NCI-H460 (cell line): ENCODE results near the gene TNFAIP3. TPM values are rescaled to one million over a fixed set of nuclear protein-coding genes. Genes with fewer than 3 reads are reported as not detected.
"Not testable (repeated sequence)": the region's sequence is repeated elsewhere in the genome, so short reads cannot be mapped to it uniquely, and the experiment has no call there.

Experiments
- DNase-seq: peaks from one replicate; pipeline ENCODE4 v3.0.0-alpha.2; 2016; ENCODE audit warnings: low read depth; ENCODE audit errors: extremely low read depth
- total RNA-seq: library from RNA; depleted of rRNA; stranded (reverse); fragments of >200 nt; shearing (Covaris generic); gene quantifications from 2 replicates; pipeline ENCODE4 v1.2.3, GENCODE V29; 2014

Gene TNFAIP3
- total RNA-seq, 1 experiment from 2014 or later = 109 TPM

DNA sequence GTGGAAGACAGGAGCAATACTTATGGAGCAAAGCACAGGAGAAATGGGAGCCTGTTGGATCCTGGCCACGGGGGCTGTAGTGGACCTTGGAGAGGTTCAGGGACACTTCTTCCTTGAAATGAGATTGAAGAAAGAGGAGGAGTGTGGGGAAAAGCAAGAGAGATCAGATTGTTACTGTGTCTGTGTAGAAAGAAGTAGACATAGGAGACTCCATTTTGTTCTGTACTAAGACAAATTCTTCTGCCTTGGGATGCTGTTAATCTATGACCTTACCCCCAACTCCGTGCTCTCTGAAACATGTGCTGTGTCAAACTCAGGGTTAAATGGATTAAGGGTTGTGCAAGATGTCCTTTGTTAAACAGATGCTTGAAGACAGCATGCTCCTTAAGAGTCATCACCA, 22.7 kb upstream of the TNFAIP3 start:
- not testable (repeated sequence) for DNase-seq

DNA sequence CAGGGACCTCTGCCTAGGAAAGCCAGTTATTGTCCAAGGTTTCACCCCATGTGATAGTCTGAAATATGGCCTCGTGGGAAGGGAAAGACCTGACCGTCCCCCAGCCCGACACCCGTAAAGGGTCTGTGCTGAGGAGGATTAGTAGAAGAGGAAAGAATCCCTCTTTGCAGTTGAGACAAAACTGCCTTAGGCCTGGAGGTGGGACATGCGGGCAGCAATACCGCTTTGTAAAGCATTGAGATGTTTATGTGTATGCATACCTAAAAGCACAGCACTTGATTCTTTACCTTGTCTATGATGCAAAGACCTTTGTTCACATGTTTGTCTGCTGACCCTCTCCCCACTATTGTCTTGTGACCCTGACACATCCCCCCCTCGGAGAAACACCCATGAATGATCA, 22.3 kb upstream of the TNFAIP3 start:
- DNase-seq = not testable (repeated sequence)

DNA sequence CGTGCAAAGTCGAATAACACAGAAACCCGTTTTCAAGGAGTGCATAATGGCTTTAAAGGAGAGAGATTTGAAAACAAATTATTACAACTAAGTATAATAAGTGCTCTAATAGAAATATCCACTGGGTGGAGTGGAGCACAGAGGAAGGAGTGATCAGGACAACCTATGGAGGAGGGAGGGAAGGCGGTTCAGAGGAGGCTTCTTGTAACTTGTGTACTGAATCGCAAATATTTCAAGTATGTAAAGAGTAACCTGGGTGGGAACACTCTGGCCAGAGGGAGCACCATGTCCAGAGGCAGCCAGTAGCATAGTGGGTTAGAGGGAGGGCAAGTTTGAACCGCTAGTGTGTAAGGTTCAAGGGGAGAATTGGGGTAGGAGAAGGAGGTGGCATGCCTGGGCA, 21.6 kb upstream of the TNFAIP3 start:
- no peak for DNase-seq

GRCh38 chr6:137846274-137846673, 20.8 kb upstream of the TNFAIP3 start:
- DNase-seq = no peak

DNA sequence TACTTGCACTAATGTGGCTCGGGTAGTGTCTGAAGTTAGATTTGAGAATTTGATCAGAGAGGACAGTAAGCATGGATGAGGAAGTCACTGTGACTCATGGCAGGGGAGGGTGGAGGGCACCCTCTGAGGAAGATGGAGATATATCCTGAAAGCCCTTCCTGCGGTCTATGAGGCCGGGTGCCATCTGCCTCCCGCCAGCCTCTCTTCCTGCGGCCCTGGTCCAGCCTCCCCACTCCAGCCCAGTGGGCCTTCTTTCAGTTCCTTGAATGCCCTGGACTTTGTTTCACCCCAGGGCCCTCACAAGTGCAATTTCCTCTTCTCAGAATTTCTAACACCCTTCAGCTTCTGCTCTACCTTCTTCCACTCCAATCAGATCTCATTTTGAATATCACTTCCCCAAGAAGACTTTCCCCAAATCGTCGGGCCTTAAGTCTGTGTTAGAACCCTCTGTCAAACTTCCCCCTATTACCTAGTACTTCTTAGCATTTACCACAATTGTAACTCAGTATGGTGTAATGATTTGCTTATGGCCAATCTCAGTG, 20.2 kb upstream of the TNFAIP3 start:
- no peak for DNase-seq

- DNase-seq = no peak
Observed at GRCh38 chr6:137847748-137848147, 19.3 kb upstream of the TNFAIP3 start.

DNA sequence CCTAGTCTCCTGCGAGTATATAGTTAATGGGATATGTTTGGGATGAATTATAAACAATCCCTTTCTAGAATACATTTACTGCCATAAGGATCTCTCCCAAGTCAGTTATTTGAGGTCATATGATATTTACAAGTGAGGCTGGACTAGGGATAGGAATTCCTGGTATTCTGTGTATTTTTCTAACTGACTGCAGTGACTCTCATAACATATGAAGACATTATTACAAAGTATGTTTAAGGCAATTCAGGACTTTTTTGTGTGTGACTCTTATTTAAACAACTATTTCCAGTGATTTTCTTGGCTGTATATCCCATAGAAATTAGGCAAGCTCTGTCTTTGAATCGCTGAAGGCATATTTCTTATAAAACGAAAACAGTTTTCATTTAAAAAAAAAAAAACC, 18.4 kb upstream of the TNFAIP3 start:
- DNase-seq = no peak

GRCh38 chr6:137849181-137849980, 17.7 kb upstream of the TNFAIP3 start:
- no peak for DNase-seq

DNA sequence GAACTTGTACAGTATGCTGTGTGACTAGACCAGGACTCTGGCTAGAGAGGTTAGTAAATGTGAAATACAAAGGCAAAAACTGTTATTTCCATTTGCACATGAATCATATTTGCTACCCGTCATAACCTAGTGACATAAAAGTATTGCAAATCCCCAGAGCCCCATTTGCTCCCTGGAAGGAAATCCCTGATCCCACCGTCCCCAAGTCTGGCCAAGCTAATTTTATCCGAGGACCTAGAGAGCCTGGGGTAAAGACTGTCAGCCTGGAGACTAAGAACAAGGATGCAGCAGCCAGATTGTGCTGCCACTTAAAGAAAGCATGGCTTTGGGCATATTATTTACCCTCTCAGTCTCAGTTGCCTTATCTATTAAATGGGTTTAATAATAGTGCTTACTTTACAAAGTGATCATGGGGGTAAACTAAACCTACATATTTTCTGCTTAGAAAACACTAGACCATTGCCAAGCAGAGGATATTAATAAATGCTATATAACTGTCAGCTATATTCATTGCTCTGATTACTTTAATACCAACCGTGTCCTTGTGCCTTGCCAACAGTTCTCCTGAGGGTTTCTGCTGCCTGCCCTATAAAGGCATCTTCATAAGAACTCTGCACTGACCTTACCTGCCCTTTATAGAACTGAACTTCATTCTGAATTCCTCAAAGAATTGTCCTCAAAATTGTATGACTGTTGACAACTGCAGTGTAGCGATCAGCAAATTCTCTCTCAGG, 16.9 kb upstream of the TNFAIP3 start:
- no peak for DNase-seq

GRCh38 chr6:137850816-137851602, 16.1 kb upstream of the TNFAIP3 start:
- no peak for DNase-seq

GRCh38 chr6:137851669-137852068, 15.4 kb upstream of the TNFAIP3 start:
- DNase-seq = no peak

DNA sequence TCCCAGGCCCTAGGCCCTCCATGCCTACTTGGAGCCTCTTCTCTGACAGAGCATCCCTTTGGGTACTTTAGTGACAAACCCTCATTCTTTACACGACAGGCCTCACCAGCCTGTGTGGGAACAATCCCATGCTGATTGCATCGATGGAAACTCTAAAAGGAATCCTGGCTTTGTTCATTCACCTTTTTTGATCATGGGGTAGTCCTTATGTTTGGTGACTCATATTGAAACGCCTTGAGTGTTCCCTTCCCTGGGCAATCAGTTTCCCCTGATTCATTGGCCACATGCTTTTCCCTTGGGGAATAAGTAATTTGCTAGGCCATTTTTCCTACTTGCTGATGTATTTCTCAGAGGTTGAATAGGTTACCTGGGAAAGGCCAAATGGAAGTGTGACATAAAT, 14.7 kb upstream of the TNFAIP3 start:
- no peak for DNase-seq

DNA sequence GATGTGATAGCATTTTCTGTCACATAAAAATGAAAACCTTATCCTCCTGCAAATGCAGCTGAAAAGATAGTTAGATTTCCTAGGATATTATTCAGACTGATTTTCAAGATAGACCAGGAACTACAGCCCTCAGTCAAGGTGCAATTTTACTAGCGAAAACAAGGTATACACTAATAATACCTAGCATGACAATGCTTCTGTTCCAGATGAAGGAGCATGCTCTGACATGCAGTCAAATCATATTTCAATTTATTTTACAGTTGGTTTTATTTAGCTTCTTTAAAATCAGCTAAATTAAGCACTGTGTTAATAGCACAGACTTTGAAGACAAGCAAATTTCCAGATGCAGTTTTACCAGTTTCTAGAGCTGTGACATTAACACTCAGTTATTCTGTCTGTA, 14.2 kb upstream of the TNFAIP3 start:
- no peak for DNase-seq

DNA sequence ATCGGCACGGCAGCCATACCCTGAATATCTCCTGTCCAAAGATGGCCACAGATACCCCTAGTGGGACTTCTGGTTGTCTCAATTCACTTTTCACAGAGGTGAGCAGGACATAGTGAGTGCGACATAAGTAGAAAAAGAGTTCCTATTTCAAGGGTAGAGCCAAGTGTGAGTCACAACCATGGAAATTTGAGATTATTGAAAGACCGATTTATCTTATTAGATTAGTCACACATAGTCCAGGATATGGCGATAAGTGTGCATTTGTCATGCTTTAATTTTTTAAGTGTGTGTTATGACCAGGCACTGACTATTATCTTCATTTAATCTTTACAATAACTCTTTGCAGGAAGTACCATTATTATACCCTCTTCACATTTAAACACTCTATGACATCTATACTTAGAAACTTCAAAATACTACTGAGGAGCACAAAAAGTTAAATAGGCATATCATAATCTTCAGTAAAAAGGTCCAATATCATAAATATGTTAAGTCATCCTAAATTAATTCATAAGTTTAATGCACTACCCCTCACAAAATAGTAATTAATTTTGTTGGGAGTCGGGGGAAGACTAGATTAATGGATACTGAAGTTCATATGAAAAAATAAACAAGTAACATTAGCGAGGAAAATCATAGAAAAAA, 13.4 kb upstream of the TNFAIP3 start:
- DNase-seq = no peak

GRCh38 chr6:137856138-137856898, 10.7 kb upstream of the TNFAIP3 start:
- no peak for DNase-seq

DNA sequence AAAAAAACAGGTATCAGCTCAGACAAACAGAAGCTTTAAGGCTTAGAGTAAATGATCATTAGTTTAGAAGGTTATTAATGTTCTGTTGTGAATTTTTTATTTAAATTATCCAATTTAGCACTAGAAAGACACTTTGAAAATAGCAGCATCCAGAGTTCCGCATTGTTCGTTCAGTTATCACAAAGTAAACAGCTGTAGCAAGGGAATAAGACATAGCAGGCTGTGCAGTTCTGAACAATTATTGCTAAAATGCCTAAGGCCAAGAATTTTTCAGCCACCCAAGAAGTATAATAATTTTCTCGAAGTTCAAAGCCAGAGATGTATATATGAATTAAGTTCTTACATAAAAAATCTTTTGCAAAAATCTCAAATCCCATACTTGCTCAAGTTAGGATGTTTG, 8.0 kb upstream of the TNFAIP3 start:
- DNase-seq = no peak

GRCh38 chr6:137860394-137861005, 6.6 kb upstream of the TNFAIP3 start:
- no peak for DNase-seq

GRCh38 chr6:137861550-137862337, 5.3 kb upstream of the TNFAIP3 start:
- no peak for DNase-seq
